ENCODE measurements around the gene COL25A1.

Gene COL25A1

GRCh38 chr4:109183931-109184490 is 118.4 kb downstream of the COL25A1 start:
- H3K4me3 ChIP-seq (ENCODE audit: low read length) = no peak overlapping the region
- DNase-seq (ENCODE audit: low read depth, low spot score) = no peak

- no peak overlapping the region for H3K4me3 ChIP-seq (ENCODE audit: low read length)
- DNase-seq (ENCODE audit: low read depth, low spot score) = no peak
Measured at GRCh38 chr4:109182696-109183095, 119.8 kb downstream of the COL25A1 start.

GRCh38 chr4:109179061-109179460 is 123.4 kb downstream of the COL25A1 start:
- H3K4me3 ChIP-seq (ENCODE audit: low read length) = no peak overlapping the region
- no peak for DNase-seq (ENCODE audit: low read depth, low spot score)

GRCh38 chr4:109177096-109177810 is 125.2 kb downstream of the COL25A1 start:
- H3K4me3 ChIP-seq (ENCODE audit: low read length) = no peak overlapping the region
- DNase-seq (ENCODE audit: low read depth, low spot score) = no peak

GRCh38 chr4:109174224-109174953 is 128.1 kb downstream of the COL25A1 start:
- no peak for DNase-seq (ENCODE audit: low read depth, low spot score)
- no peak overlapping the region for H3K4me3 ChIP-seq (ENCODE audit: low read length)

- H3K4me3 ChIP-seq (ENCODE audit: low read length) = no peak overlapping the region
- no peak for DNase-seq (ENCODE audit: low read depth, low spot score)
Measured at GRCh38 chr4:109172301-109172700, 130.2 kb downstream of the COL25A1 start.

GRCh38 chr4:109171070-109171469 is 131.4 kb downstream of the COL25A1 start:
- H3K4me3 ChIP-seq (ENCODE audit: low read length) = no peak overlapping the region
- no peak for DNase-seq (ENCODE audit: low read depth, low spot score)

GRCh38 chr4:109169170-109169569 is 133.3 kb downstream of the COL25A1 start:
- no peak for DNase-seq (ENCODE audit: low read depth, low spot score)
- H3K4me3 ChIP-seq (ENCODE audit: low read length) = no peak overlapping the region

GRCh38 chr4:109166586-109166985 is 135.9 kb downstream of the COL25A1 start:
- H3K4me3 ChIP-seq (ENCODE audit: low read length) = no peak overlapping the region
- no peak for DNase-seq (ENCODE audit: low read depth, low spot score)

GRCh38 chr4:109166126-109166525 is 136.3 kb downstream of the COL25A1 start:
- no peak for DNase-seq (ENCODE audit: low read depth, low spot score)
- no peak overlapping the region for H3K4me3 ChIP-seq (ENCODE audit: low read length)

GRCh38 chr4:109164011-109164410 is 138.4 kb downstream of the COL25A1 start:
- no peak for DNase-seq (ENCODE audit: low read depth, low spot score)
- H3K4me3 ChIP-seq (ENCODE audit: low read length) = no peak overlapping the region

- no peak for DNase-seq (ENCODE audit: low read depth, low spot score)
- no peak overlapping the region for H3K4me3 ChIP-seq (ENCODE audit: low read length)
Measured at GRCh38 chr4:109163493-109163892, 139.0 kb downstream of the COL25A1 start.

- no peak for DNase-seq (ENCODE audit: low read depth, low spot score)
Measured at GRCh38 chr4:109162759-109163158, 139.7 kb downstream of the COL25A1 start.

GRCh38 chr4:109160494-109160893 is 142.0 kb downstream of the COL25A1 start:
- no peak for DNase-seq (ENCODE audit: low read depth, low spot score)
- no peak overlapping the region for H3K4me3 ChIP-seq (ENCODE audit: low read length)

More at GRCh38 chr4:109162759-109163158, 139.7 kb downstream of the COL25A1 start:
- no peak overlapping the region for H3K4me3 ChIP-seq (ENCODE audit: low read length)

GRCh38 chr4:109157696-109158095 is 144.8 kb downstream of the COL25A1 start:
- H3K4me3 ChIP-seq (ENCODE audit: low read length) = no peak overlapping the region
- DNase-seq (ENCODE audit: low read depth, low spot score) = no peak

- H3K4me3 ChIP-seq (ENCODE audit: low read length) = no peak overlapping the region
- DNase-seq (ENCODE audit: low read depth, low spot score) = no peak
Measured at GRCh38 chr4:109157205-109157604, 145.3 kb downstream of the COL25A1 start.

- H3K4me3 ChIP-seq (ENCODE audit: low read length) = no peak overlapping the region
- DNase-seq (ENCODE audit: low read depth, low spot score) = no peak
Measured at GRCh38 chr4:109156356-109156755, 146.1 kb downstream of the COL25A1 start.

- H3K4me3 ChIP-seq (ENCODE audit: low read length) = no peak overlapping the region
- DNase-seq (ENCODE audit: low read depth, low spot score) = no peak
Measured at GRCh38 chr4:109155682-109156283, 146.7 kb downstream of the COL25A1 start.

- DNase-seq (ENCODE audit: low read depth, low spot score) = no peak
- no peak overlapping the region for H3K4me3 ChIP-seq (ENCODE audit: low read length)
Measured at GRCh38 chr4:109155084-109155483, 147.4 kb downstream of the COL25A1 start.

- H3K4me3 ChIP-seq (ENCODE audit: low read length) = no peak overlapping the region
- DNase-seq (ENCODE audit: low read depth, low spot score) = no peak
Measured at GRCh38 chr4:109154424-109154823, 148.0 kb downstream of the COL25A1 start.
